Memory B cell (primary cell): ENCODE measurements around the gene CXCL12.

Experiments
- ATAC-seq: fragments of 150-1000 bp; cut with Tn5 transposase; 2 replicates; pipeline ENCODE4 v1.10.0; 2021; ENCODE audit warnings: low read depth, mild to moderate bottlenecking, moderate library complexity
- DNase-seq, 2 donors: peaks; one replicate each; pipeline ENCODE4 v3.0.0; 2022; ENCODE audit warnings: low spot score in 2 of 2
- H3K27ac Mint-ChIP-seq: one replicate; pipeline ENCODE4 v1.8.0; 2022; ENCODE audit warnings: mild to moderate bottlenecking, moderate library complexity, mixed read lengths
- H3K27me3 Mint-ChIP-seq: one replicate; pipeline ENCODE4 v1.8.0; 2022; ENCODE audit warnings: mixed read lengths
- H3K36me3 Mint-ChIP-seq: one replicate; pipeline ENCODE4 v1.8.0; 2022; ENCODE audit warnings: mild to moderate bottlenecking, mixed read lengths
- H3K4me1 Mint-ChIP-seq: one replicate; pipeline ENCODE4 v1.8.0; 2022; ENCODE audit warnings: mixed read lengths
- H3K4me3 Mint-ChIP-seq: one replicate; pipeline ENCODE4 v1.8.0; 2022; ENCODE audit warnings: mild to moderate bottlenecking, moderate library complexity, mixed read lengths
- H3K9me3 Mint-ChIP-seq: one replicate; pipeline ENCODE4 v1.8.0; 2022; ENCODE audit warnings: mixed read lengths

Gene CXCL12

DNA sequence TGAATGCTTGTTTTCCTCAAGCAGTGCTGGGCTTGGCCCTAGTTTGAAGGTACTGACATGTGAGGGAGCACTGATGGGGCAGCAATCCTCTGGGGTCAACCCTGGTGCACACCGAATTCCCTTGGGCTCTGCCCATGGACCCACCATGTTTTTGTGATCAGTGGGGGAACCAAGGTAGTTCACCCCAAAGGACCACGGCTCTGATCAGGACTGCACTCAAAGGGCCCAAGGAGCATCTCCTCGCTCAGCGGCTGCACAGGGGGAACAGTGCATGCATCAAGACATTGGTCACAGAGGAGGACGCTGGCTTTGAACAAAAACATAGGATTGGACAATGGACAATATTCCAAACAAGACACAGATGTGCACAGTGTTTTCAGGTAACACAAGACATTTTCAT is 12.7 kb downstream of the CXCL12 start:
- H3K27me3 Mint-ChIP-seq = no peaks in the 10 kb centered on the region
- DNase-seq (no peak), ATAC-seq (no peak)
- no peak overlapping the region for H3K27ac Mint-ChIP-seq
- no peaks in the 10 kb centered on the region for H3K9me3 Mint-ChIP-seq
- H3K4me3 Mint-ChIP-seq = no peak overlapping the region
- H3K4me1 Mint-ChIP-seq = no peaks in the 10 kb centered on the region
- no peaks in the 10 kb centered on the region for H3K36me3 Mint-ChIP-seq

DNA sequence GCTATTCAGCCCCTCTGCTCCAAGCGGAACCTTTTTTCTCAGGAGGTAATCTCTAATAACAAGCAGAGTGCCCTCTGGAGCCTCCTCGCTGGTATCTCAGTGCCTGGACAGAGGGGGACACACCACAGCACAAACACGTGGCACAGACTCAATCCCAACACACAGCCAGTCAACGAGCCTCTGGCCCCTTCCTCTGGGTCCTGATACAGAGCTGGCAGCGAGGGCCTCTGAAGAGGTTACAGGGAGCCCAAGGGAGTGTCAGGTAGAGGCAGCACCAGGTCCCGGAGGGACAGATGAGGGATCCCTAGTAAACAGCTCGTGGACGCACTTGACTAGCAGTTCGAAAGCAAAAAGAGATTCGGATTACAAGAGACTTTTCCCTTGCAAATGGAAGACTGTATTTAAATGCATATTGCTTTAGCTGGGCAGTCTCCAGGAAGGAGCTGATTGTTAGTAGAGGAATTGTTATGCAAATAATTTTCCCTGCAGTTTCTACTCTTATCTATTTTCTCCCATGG is 14.1 kb downstream of the CXCL12 start:
- no peaks in the 10 kb centered on the region for H3K27me3 Mint-ChIP-seq
- ATAC-seq (no peak), DNase-seq (no peak)
- no peak overlapping the region for H3K27ac Mint-ChIP-seq
- no peaks in the 10 kb centered on the region for H3K9me3 Mint-ChIP-seq
- no peaks in the 10 kb centered on the region for H3K36me3 Mint-ChIP-seq
- no peaks in the 10 kb centered on the region for H3K4me1 Mint-ChIP-seq
- H3K4me3 Mint-ChIP-seq = no peak overlapping the region

DNA sequence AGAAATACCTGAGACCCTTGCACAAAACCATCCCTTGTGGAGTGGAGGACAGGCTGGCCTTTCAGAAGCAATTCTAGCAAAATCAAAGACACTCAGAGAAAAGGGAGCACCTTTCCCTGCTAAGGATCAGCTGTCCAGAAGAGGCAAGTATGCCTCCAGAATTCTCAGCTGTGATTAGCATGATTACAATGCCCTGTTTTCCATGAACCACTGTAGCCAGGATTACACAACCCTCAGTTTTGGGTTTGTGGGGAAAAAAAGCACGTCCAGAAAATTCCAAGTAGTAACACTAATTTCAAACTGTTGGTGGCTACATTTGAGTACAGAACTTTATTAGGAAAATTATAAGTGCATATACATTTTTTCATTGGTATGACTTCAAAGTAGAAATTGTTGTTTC is 15.0 kb downstream of the CXCL12 start:
- DNase-seq (no peak), ATAC-seq (no peak)
- Mint-ChIP-seq H3K27ac (no peak overlapping the region), H3K4me3 (no peak overlapping the region), H3K27me3 (no peaks in the 10 kb centered on the region), H3K9me3 (no peaks in the 10 kb centered on the region), H3K36me3 (no peaks in the 10 kb centered on the region), H3K4me1 (no peaks in the 10 kb centered on the region)

DNA sequence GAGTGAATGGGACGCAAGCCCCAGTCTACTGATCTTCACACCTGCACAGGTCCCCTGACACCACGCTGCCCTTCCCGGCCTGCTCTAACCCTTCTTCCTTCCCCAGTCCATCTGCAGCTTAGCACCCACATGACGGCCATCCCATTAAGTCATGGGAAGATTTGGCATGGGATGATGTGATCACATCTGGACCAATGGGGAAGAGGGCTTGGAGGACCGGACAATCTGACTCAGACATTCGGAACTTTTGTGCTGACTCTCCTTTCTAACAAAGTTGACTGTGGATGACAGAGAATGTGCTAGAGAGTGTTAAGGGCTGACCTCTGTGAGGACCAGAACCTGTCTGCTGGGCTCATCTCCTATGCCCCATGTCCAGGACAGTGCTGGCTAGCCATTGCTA is 15.6 kb downstream of the CXCL12 start:
- no peaks in the 10 kb centered on the region for H3K9me3 Mint-ChIP-seq
- H3K27ac Mint-ChIP-seq = no peak overlapping the region
- no peaks in the 10 kb centered on the region for H3K27me3 Mint-ChIP-seq
- no peaks in the 10 kb centered on the region for H3K36me3 Mint-ChIP-seq
- no peaks in the 10 kb centered on the region for H3K4me1 Mint-ChIP-seq
- DNase-seq (no peak), ATAC-seq (no peak)
- no peak overlapping the region for H3K4me3 Mint-ChIP-seq

DNA sequence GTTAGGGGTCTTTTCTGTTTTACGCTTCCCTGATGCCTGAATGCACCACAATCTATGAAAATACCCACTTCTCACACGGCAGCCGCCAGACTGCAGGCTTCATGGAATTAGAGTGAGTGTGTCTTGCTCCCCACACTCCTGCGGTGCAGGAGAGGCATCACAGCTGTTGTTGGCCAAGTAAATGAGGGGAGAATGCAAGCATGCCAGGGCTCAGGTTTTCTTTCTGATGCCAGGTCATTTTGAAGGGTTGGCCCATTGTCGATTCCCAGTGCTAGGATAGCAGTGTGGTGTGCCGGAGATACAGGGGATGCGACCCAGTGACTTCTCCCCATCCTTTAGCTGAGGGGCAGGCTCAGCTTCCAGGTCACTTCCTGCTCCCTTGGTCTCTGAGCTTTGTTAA is 16.3 kb downstream of the CXCL12 start:
- ATAC-seq (no peak), DNase-seq (no peak)
- Mint-ChIP-seq H3K36me3 (no peaks in the 10 kb centered on the region), H3K27me3 (no peaks in the 10 kb centered on the region), H3K4me3 (no peak overlapping the region), H3K4me1 (no peaks in the 10 kb centered on the region), H3K27ac (no peak overlapping the region), H3K9me3 (no peaks in the 10 kb centered on the region)

DNA sequence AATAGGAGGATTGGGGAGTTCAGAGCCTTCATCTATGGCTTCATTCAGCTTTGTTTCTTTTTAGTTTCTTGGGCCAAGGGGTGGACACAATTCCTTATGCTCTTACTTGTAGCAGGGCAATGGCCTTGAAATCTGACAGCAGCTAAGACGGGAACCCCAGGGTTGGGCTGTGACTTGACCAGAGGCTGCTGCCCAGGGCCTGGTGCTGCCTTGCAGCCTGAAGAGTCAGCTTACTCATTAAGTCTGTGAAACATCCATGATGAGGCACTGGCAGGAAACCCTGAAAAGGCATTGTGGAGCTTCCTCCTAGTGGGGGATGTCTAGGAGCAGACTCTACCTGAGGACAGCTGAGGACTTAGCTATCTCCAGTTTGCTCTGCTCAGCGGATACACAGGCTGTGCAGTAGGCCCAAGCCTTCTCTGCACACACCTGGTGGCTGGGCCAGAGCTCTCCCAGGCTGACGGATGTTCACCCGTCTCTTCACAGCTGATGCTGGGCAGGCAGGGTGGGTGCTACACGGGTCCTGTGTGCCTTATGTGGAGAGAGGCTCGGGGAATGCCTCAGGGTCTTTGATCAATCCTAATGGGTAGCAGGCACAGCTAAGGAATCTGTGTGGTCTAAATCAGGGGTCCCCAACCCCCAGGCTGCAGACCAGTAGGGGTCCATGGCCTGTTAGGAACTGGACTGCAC is 17.8 kb downstream of the CXCL12 start:
- Mint-ChIP-seq H3K36me3 (no peaks in the 10 kb centered on the region), H3K27me3 (no peaks in the 10 kb centered on the region), H3K4me3 (no peak overlapping the region), H3K4me1 (no peaks in the 10 kb centered on the region), H3K27ac (no peak overlapping the region), H3K9me3 (no peaks in the 10 kb centered on the region)
- no peak for ATAC-seq
- DNase-seq = no peak

DNA sequence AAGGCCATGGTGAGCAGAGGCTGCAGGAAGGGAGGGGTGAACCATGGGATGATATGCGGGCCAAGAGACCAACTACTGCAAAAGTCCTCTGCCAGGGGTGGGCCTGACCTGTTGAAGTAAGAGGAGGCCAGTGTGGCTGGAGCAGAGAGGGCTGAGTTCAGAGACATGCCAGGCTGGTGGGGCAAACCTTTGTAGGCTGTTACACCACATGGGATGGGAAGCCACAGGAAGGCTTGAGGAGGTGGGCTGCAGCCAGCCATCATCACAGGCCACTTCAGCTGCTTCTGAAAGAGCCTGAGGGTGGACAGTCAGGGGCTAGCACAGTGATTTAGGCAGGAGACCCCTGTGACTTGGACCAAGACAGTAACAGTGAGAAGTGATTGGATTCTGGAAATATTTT is 20.3 kb downstream of the CXCL12 start:
- no peak for ATAC-seq
- Mint-ChIP-seq H3K4me3 (no peak overlapping the region), H3K27ac (no peak overlapping the region), H3K4me1 (no peaks in the 10 kb centered on the region), H3K9me3 (no peaks in the 10 kb centered on the region), H3K27me3 (no peaks in the 10 kb centered on the region), H3K36me3 (no peaks in the 10 kb centered on the region)
- no peak for DNase-seq

DNA sequence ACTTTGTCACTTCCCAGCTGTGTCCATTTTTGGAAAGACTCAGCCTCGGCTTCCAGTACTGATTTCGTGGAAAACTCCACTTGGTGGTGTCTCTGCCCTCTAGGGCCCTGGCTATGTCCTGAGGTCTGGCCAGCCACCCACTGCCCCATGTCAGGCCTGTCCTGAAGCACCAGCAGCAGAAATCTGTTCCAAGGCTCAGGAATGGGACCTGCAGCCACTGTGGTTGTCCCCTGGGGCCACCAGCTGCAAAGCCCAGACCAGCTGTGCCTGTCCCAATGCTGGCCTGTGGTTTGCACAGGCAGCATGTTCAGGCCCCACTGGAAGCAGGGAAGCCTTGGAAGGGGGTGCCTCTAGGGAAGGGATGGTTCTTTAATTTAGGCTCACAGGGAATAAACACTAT is 21.2 kb downstream of the CXCL12 start:
- no peak for ATAC-seq
- no peaks in the 10 kb centered on the region for H3K36me3 Mint-ChIP-seq
- H3K9me3 Mint-ChIP-seq = no peaks in the 10 kb centered on the region
- no peaks in the 10 kb centered on the region for H3K4me1 Mint-ChIP-seq
- no peak for DNase-seq
- H3K27ac Mint-ChIP-seq = no peak overlapping the region
- H3K4me3 Mint-ChIP-seq = no peak overlapping the region
- no peaks in the 10 kb centered on the region for H3K27me3 Mint-ChIP-seq

DNA sequence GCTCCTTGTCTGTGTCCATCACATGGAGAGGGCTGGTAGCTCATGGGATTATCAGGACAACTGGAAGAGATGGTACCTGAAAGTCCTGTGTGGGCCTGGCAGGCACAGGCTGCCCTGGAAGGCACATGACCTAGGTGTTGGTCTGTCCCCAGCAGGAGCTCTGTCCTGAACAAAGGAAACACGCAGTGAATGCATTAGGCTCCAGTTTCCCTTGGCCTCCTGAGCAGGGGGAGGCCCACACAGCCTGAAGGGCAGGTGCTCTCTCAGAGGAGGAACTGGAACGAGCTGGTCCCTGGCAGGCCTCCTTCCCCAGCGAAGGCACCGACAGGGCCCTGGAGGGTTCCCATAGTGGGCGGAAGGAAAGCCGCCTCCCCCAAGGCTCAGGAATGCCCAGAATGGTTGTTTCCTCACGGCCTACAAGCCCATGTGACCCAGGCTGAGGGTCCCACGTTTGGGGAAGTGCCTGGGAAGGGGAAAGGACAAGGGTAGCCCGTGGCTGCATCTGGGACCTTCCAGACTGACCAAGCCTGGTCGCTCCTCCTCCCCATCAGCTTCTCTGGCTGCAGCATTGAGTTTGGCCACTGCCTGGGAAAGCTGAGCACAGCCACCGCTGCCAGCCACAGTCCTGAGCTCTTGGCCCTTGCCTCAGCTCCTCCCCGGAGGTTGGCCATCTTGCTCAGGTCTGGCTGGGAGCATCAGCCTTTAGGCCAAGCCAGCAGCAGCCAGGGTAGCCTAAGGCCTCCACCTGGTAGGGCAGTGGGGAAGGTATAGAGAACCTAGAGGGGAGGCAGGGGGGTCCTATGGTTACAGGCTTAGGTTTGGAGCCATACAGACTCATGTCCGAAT is 21.8 kb downstream of the CXCL12 start:
- peaks cover 4% of the 10 kb centered on the region for H3K27me3 Mint-ChIP-seq
- no peak for DNase-seq
- no peaks in the 10 kb centered on the region for H3K36me3 Mint-ChIP-seq
- no peak overlapping the region for H3K4me3 Mint-ChIP-seq
- no peaks in the 10 kb centered on the region for H3K4me1 Mint-ChIP-seq
- no peak overlapping the region for H3K27ac Mint-ChIP-seq
- no peak for ATAC-seq
- no peaks in the 10 kb centered on the region for H3K9me3 Mint-ChIP-seq

DNA sequence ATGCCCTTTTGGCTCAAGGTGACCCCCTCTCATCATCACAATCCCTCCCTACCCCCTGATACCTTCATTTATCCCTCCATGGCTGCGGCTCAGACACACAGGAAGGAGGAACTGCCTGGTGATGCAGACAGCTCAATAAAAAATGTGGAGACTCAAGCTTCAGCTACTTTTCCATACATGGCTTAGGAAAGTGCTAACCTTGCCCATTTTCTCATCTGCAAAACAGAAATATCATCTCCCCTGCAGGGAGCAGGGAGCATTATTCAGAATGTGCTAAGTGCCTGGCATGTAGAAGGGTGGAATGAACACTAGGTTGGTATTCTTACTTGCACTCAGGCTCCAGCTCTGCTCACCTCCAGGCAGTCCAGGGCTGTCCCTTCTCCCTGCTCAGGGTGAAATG is 23.8 kb downstream of the CXCL12 start:
- H3K9me3 Mint-ChIP-seq = no peaks in the 10 kb centered on the region
- H3K36me3 Mint-ChIP-seq = no peaks in the 10 kb centered on the region
- H3K27ac Mint-ChIP-seq = no peak overlapping the region
- no peak for ATAC-seq
- H3K4me3 Mint-ChIP-seq = no peak overlapping the region
- DNase-seq = no peak
- peaks cover 5% of the 10 kb centered on the region for H3K27me3 Mint-ChIP-seq
- H3K4me1 Mint-ChIP-seq = no peaks in the 10 kb centered on the region

DNA sequence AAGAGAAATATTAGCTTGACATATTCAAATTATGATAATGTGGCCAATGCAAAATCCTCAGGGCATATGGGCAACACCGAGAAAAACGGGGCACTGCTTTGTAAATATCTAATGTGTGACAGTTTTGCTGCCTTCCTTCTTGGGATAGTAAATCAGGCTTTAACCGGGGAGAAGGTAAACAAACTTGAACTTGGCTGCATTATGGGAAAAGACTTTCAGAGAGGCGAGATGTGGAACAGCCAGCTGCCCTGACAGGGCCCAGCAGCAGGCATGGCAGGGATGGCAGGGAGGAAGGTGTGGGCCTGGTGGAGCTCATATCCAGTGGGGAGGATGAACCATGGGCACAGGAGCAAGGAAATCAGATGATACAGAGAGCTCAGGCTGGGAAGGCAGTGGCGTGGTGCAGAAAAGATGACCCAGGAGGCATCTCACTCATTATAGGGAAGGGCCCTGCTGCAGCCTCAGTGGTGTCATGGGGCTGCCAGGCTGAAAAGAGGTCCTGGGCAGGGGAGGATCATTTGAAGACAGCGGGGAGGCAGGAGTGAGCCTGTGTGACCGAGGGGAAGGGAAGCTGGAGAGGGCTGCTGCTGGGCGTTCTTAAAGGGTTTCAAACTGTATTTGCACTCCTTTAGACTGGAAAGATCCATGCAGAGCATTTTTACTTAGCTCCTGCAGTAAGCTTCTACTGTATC is 26.7 kb downstream of the CXCL12 start:
- no peak overlapping the region for H3K4me3 Mint-ChIP-seq
- H3K27me3 Mint-ChIP-seq = peaks cover 5% of the 10 kb centered on the region
- DNase-seq (no peak), ATAC-seq (no peak)
- H3K9me3 Mint-ChIP-seq = no peaks in the 10 kb centered on the region
- H3K36me3 Mint-ChIP-seq = no peaks in the 10 kb centered on the region
- H3K27ac Mint-ChIP-seq = no peak overlapping the region
- no peaks in the 10 kb centered on the region for H3K4me1 Mint-ChIP-seq

DNA sequence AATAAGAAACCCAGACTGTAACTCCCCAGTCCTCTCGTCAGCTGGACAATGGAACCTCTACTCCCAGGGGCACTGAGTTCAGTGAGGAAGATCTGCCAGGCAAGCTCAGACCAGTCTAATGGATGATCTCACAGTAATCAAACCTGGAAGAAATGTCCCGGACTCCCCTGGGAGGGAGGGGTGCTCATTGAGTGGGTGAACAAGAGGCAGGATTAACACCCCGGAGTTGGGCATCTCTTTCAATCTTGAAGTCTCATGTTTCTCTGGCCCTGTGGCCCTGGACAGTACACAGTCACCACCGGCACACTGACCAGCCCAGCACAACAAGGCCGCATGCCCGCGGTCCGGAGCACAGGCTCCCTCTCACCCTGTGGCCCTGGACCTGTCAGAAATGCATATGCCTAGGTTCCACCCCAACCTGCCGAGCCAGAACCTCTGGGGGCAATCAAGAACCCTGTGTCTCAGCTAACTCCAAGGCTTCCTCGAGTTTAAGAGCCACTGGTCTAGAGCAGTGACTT is 27.8 kb downstream of the CXCL12 start:
- ATAC-seq (no peak), DNase-seq (no peak)
- Mint-ChIP-seq H3K9me3 (no peaks in the 10 kb centered on the region), H3K4me3 (no peak overlapping the region), H3K27ac (no peak overlapping the region), H3K36me3 (no peaks in the 10 kb centered on the region), H3K27me3 (peaks cover 7% of the 10 kb centered on the region), H3K4me1 (no peaks in the 10 kb centered on the region)

DNA sequence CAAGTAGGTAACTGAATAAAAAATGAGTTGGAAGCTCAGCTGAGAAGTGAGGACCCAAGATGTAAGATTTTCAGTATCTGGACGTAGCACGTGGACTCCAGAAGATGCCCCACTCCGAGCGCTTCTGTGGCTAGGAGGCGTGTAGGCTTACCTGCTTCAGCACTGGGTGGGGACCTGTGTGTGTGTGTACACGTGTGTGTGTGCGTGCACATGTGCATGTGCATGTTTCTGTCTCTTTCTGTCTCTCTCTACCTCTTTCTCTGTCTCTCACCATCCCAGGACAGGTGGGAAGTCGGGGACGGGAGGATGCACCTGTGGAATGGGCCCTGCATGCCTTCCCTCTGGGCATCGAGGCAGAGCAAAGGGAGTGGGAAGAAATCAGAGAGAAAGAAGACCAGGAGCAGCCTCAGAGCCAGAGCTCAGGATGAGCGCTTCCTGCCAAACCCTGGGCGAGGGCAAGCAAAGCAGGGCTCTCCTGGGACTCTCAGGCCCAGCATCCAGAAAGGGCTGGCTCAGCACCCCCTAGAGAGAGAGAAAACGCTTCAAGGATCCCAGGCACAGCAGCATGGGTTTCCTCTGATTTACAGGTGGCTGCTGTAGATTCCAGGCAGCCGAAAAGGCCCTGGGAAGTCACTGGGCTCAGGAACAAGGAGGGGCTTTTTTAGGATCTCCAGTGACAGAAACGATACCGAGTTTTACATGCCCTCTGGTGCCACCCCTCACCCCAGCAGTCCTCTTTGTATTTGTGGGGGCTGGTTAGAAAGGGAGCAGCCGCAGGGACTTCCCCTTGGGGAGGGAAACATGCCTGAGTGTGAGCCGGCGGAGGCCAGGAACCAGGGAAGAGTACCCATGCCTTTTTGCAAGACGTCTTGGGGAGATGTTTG is 28.5 kb downstream of the CXCL12 start:
- no peak overlapping the region for H3K4me3 Mint-ChIP-seq
- no peaks in the 10 kb centered on the region for H3K36me3 Mint-ChIP-seq
- no peak overlapping the region for H3K27ac Mint-ChIP-seq
- no peaks in the 10 kb centered on the region for H3K4me1 Mint-ChIP-seq
- H3K27me3 Mint-ChIP-seq = peaks cover 7% of the 10 kb centered on the region
- ATAC-seq (no peak), DNase-seq (no peak)
- no peaks in the 10 kb centered on the region for H3K9me3 Mint-ChIP-seq
